WTC11 (cell line): Measurements from ENCODE around the gene FGF18. TPM values are rescaled to one million over a fixed set of nuclear protein-coding genes. Genes with fewer than 3 reads are reported as not detected.

Experiments used
- ATAC-seq: fragments of 200-7000 bp; cut with Tn5 transposase; 2 replicates; pipeline ENCODE4 v1.10.0; 2021; ENCODE audit warnings: mild to moderate bottlenecking, moderate library complexity
- CTCF ChIA-PET: fragments of 300-600 bp; sonication (Branson Sonifier 250); formaldehyde crosslinking; loops from one replicate; lab custom pipeline; 2021; ENCODE audit warnings: antibody characterized with exemption; lab: Charles Lee
- POLR2A ChIA-PET: fragments of 350-600 bp; sonication (Branson Sonifier 250); formaldehyde crosslinking; loops from one replicate; lab custom pipeline; 2021; ENCODE audit warnings: antibody characterized with exemption; lab: Charles Lee
- DNase-seq: peaks from one replicate; pipeline ENCODE4 v3.0.0; 2021; ENCODE audit warnings: low spot score
- H3K27ac Mint-ChIP-seq: 2 replicates; pipeline ENCODE4 v1.8.0; 2021; ENCODE audit warnings: mixed read lengths
- H3K27me3 Mint-ChIP-seq: 2 replicates; pipeline ENCODE4 v1.8.0; 2021; ENCODE audit warnings: low read depth, mild to moderate bottlenecking, moderate library complexity, mixed read lengths
- H3K36me3 Mint-ChIP-seq: 2 replicates; pipeline ENCODE4 v1.8.0; 2021; ENCODE audit warnings: mixed read lengths
- H3K4me1 Mint-ChIP-seq: 2 replicates; pipeline ENCODE4 v1.8.0; 2022; ENCODE audit warnings: mixed read lengths
- H3K4me3 Mint-ChIP-seq: 2 replicates; pipeline ENCODE4 v1.8.0; 2021; ENCODE audit warnings: mild to moderate bottlenecking, moderate library complexity, mixed read lengths
- H3K9me3 Mint-ChIP-seq: 2 replicates; pipeline ENCODE4 v1.8.0; 2021; ENCODE audit warnings: mixed read lengths
- ATF6 ChIP-seq: sonication (generic); formaldehyde crosslinking; IDR thresholded peaks from 2 replicates; pipeline ENCODE4 v1.8.1; 2023; ENCODE audit warnings: mild to moderate bottlenecking, missing genetic modification reagents
- CTCF ChIP-seq: fragments of 200-600 bp; IDR thresholded peaks from 2 replicates; pipeline ENCODE4 v1.8.0; 2022; ENCODE audit warnings: antibody characterized with exemption
- ERG ChIP-seq: fragments of 250-450 bp; sonication (Bioruptor Pico); IDR thresholded peaks from 2 replicates; pipeline ENCODE4 v1.8.0; 2021; ENCODE audit warnings: mild to moderate bottlenecking
- GTF2I ChIP-seq: fragments of 250-450 bp; sonication (Bioruptor Pico); conservative IDR thresholded peaks from 2 replicates; pipeline ENCODE4 v1.4.0; 2021; ENCODE audit warnings: mild to moderate bottlenecking
- MLX ChIP-seq: sonication (generic); formaldehyde crosslinking; IDR thresholded peaks from 2 replicates; pipeline ENCODE4 v1.8.1; 2023; ENCODE audit warnings: mild to moderate bottlenecking, missing genetic modification reagents, moderate library complexity
- MYBL2 ChIP-seq: sonication (generic); formaldehyde crosslinking; IDR thresholded peaks from 2 replicates; pipeline ENCODE4 v1.8.1; 2023; ENCODE audit warnings: mild to moderate bottlenecking, moderate library complexity, missing genetic modification reagents
- NFATC4 ChIP-seq: fragments of 250-450 bp; sonication (Bioruptor Pico); IDR thresholded peaks from 2 replicates; pipeline ENCODE4 v1.9.0; 2021; ENCODE audit warnings: mild to moderate bottlenecking
- NR1H2 ChIP-seq: sonication (generic); formaldehyde crosslinking; IDR thresholded peaks from 2 replicates; pipeline ENCODE4 v1.9.0; 2021; ENCODE audit warnings: mild to moderate bottlenecking, moderate library complexity, missing genetic modification reagents
- RORB ChIP-seq: fragments of 250-450 bp; sonication (Bioruptor Pico); IDR thresholded peaks from 2 replicates; pipeline ENCODE4 v1.9.0; 2021; ENCODE audit warnings: mild to moderate bottlenecking
- TCF7 ChIP-seq: sonication (generic); formaldehyde crosslinking; IDR thresholded peaks from 2 replicates; pipeline ENCODE4 v1.8.0; 2022; ENCODE audit warnings: mild to moderate bottlenecking, low read depth, missing genetic modification reagents, moderate library complexity
- TEAD1 ChIP-seq: sonication (generic); formaldehyde crosslinking; IDR thresholded peaks from 2 replicates; pipeline ENCODE4 v1.8.0; 2022; ENCODE audit warnings: mild to moderate bottlenecking, missing genetic modification reagents
- TP53 ChIP-seq: sonication (generic); formaldehyde crosslinking; IDR thresholded peaks from 2 replicates; pipeline ENCODE4 v1.8.1; 2023; ENCODE audit warnings: mild to moderate bottlenecking, missing genetic modification reagents
- ZNF281 ChIP-seq: sonication (generic); formaldehyde crosslinking; IDR thresholded peaks from 2 replicates; pipeline ENCODE4 v1.8.0; 2023; ENCODE audit warnings: mild to moderate bottlenecking, missing genetic modification reagents
- ZNF425 ChIP-seq: fragments of 250-450 bp; sonication (Bioruptor Pico); conservative IDR thresholded peaks from 2 replicates; pipeline ENCODE4 v1.9.0; 2021; ENCODE audit warnings: mild to moderate bottlenecking
- ZNF671 ChIP-seq: fragments of 250-450 bp; sonication (Bioruptor Pico); IDR thresholded peaks from 2 replicates; pipeline ENCODE4 v1.8.0; 2021; ENCODE audit warnings: mild to moderate bottlenecking
- total RNA-seq: library from RNA; stranded (reverse); gene quantifications from 3 replicates; pipeline ENCODE4 v1.2.3, GENCODE V29; 2021

Gene FGF18
- total RNA-seq, 1 experiment from 2014 or later = 0.72 TPM

GRCh38 chr5:171388816-171389168 is 30.7 kb upstream of the FGF18 start:
- peaks cover 59% of the 10 kb centered on the region for H3K36me3 Mint-ChIP-seq
- H3K27ac Mint-ChIP-seq = peak overlapping the region; percentile 99
- TF ChIP-seq MYBL2 (0 out of 2 replicates have a peak, but pooled peaks have one; percentile 5), TCF7 (CRISPR knock-in tag) (no peak)
- TF ChIP-seq, all 79 proteins: peak for 1
- Mint-ChIP-seq H3K9me3 (no peaks in the 10 kb centered on the region), H3K4me1 (peaks cover 42% of the 10 kb centered on the region), H3K4me3 (peak overlapping the region; percentile 98), H3K27me3 (no peaks in the 10 kb centered on the region; the same call in 1 of the 2 replicates)
- ChIA-PET CTCF (interaction anchor here (0.8 kb wide), 1 partner anchor 470 kb away, joined by 3 read pairs; no protein-coding TSS in a partner anchor), POLR2A (interaction anchor here (0.7 to 1.0 kb wide), 4 partner anchors 12 to 131 kb away, joined by 3 read pairs; no protein-coding TSS in a partner anchor)
- ATAC-seq (no peak), DNase-seq (no peak)

- ChIA-PET POLR2A (no interaction called here), CTCF (no interaction called here)
- peaks cover 81% of the 10 kb centered on the region for H3K36me3 Mint-ChIP-seq
- no peaks in the 10 kb centered on the region for H3K9me3 Mint-ChIP-seq
- H3K4me3 Mint-ChIP-seq = peak overlapping the region; percentile 98
- peak overlapping the region; percentile 80 for H3K27ac Mint-ChIP-seq
- DNase-seq (no peak), ATAC-seq (no peak)
- no peak for TF ChIP-seq TEAD1 (CRISPR knock-in tag)
- no peak for TF ChIP-seq NR1H2
- TF ChIP-seq RORB = 0 out of 2 replicates have a peak, but pooled peaks have one; percentile 13
- TF ChIP-seq ATF6 (CRISPR knock-in tag) = no peak
- no peak for TF ChIP-seq TP53
- TF ChIP-seq ZNF281 (CRISPR knock-in tag) = no peak
- TF ChIP-seq GTF2I (CRISPR knock-in tag) = no peak
- no peak for TF ChIP-seq CTCF
- peaks cover 55% of the 10 kb centered on the region for H3K4me1 Mint-ChIP-seq
- no peaks in the 10 kb centered on the region; the same call in 1 of the 2 replicates for H3K27me3 Mint-ChIP-seq
These were observed 28.4 kb upstream of the FGF18 start for GRCh38 chr5:171390883-171391677.

GRCh38 chr5:171391996-171392577 is 27.4 kb upstream of the FGF18 start:
- no peaks in the 10 kb centered on the region; the same call in 1 of the 2 replicates for H3K27me3 Mint-ChIP-seq
- ATAC-seq = no peak
- no peak overlapping the region for H3K27ac Mint-ChIP-seq
- ChIA-PET POLR2A (interaction anchor here (0.5 kb wide), 1 partner anchor 57 kb away, joined by 3 read pairs; no protein-coding TSS in a partner anchor), CTCF (interaction anchor here (1.7 kb wide), 1 partner anchor 13 kb away, joined by 4 read pairs; no protein-coding TSS in a partner anchor)
- H3K9me3 Mint-ChIP-seq = no peaks in the 10 kb centered on the region
- peaks cover 91% of the 10 kb centered on the region for H3K36me3 Mint-ChIP-seq
- peak overlapping the region; percentile 53 for H3K4me3 Mint-ChIP-seq
- peaks cover 60% of the 10 kb centered on the region for H3K4me1 Mint-ChIP-seq
- DNase-seq = no peak
- no peak for TF ChIP-seq MLX
- TF ChIP-seq ZNF671 (CRISPR knock-in tag) = 0 out of 2 replicates have a peak, but pooled peaks have one; percentile 13
- peak; percentile 77 for TF ChIP-seq NFATC4 (CRISPR knock-in tag)
- TF ChIP-seq ERG (CRISPR knock-in tag) = peak; percentile 14; the same call in 1 of the 2 replicates
- 0 out of 2 replicates have a peak, but pooled peaks have one; percentile 2 for TF ChIP-seq ZNF425
